Activated T-cell treated with anti-CD3 and anti-CD28 coated beads for 24 hours (primary cell): ENCODE measurements around the gene CYB5A.

Experiments
- DNase-seq: peaks from one replicate; pipeline ENCODE4 v3.0.0-alpha.2; 2020; ENCODE audit warnings: low read depth

Gene CYB5A

GRCh38 chr18:74277296-74277695 lies 14.5 kb downstream of the CYB5A start:
- no peak for DNase-seq

- DNase-seq, result no peak
Observed at GRCh38 chr18:74276609-74277008, 15.2 kb downstream of the CYB5A start.

GRCh38 chr18:74275736-74276135 lies 16.0 kb downstream of the CYB5A start:
- no peak for DNase-seq

GRCh38 chr18:74274700-74275099 lies 17.1 kb downstream of the CYB5A start:
- no peak for DNase-seq

- no peak for DNase-seq
Observed at GRCh38 chr18:74273394-74273793, 18.4 kb downstream of the CYB5A start.

GRCh38 chr18:74271635-74272034 lies 20.1 kb downstream of the CYB5A start:
- no peak for DNase-seq

GRCh38 chr18:74268933-74269620 lies 22.7 kb downstream of the CYB5A start:
- DNase-seq, result no peak

- no peak for DNase-seq
Observed at GRCh38 chr18:74268175-74268574, 23.6 kb downstream of the CYB5A start.

- no peak for DNase-seq
Observed at GRCh38 chr18:74266161-74266560, 25.6 kb downstream of the CYB5A start.

- no peak for DNase-seq
Observed at GRCh38 chr18:74265546-74266098, 26.1 kb downstream of the CYB5A start.

GRCh38 chr18:74264303-74265020 lies 27.3 kb downstream of the CYB5A start:
- no peak for DNase-seq

GRCh38 chr18:74261053-74261713 lies 30.6 kb downstream of the CYB5A start:
- DNase-seq, result no peak

GRCh38 chr18:74259347-74259746 lies 32.4 kb downstream of the CYB5A start:
- DNase-seq, result no peak

- no peak for DNase-seq
Observed at GRCh38 chr18:74257083-74257482, 34.7 kb downstream of the CYB5A start.

- no peak for DNase-seq
Observed at GRCh38 chr18:74256190-74256589, 35.6 kb downstream of the CYB5A start.

GRCh38 chr18:74255131-74255616 lies 36.6 kb downstream of the CYB5A start:
- no peak for DNase-seq

GRCh38 chr18:74252039-74252395 lies 39.7 kb downstream of the CYB5A start:
- DNase-seq, result no peak

GRCh38 chr18:74251297-74252038 lies 40.3 kb downstream of the CYB5A start:
- DNase-seq, result no peak

GRCh38 chr18:74250131-74250530 lies 41.6 kb downstream of the CYB5A start:
- DNase-seq, result no peak

- no peak for DNase-seq
Observed at GRCh38 chr18:74249181-74249968, 42.4 kb downstream of the CYB5A start.

GRCh38 chr18:74248595-74248994 lies 43.2 kb downstream of the CYB5A start:
- DNase-seq, result no peak
